PC-9 (cell line): ENCODE results near the gene SPP2.

ENCODE experiments used
- CTCF ChIP-seq: fragments of 200-600 bp; sonication (generic); conservative IDR thresholded peaks from 2 replicates; pipeline ENCODE4 v1.6.1; 2017; ENCODE audit warnings: mixed run types, antibody characterized with exemption, mild to moderate bottlenecking, moderate library complexity
- EZH2 ChIP-seq: fragments of 200-600 bp; sonication (generic); IDR thresholded peaks from 2 replicates; pipeline ENCODE4 v1.8.0; 2017; ENCODE audit warnings: antibody characterized with exemption, low read depth

DNA sequence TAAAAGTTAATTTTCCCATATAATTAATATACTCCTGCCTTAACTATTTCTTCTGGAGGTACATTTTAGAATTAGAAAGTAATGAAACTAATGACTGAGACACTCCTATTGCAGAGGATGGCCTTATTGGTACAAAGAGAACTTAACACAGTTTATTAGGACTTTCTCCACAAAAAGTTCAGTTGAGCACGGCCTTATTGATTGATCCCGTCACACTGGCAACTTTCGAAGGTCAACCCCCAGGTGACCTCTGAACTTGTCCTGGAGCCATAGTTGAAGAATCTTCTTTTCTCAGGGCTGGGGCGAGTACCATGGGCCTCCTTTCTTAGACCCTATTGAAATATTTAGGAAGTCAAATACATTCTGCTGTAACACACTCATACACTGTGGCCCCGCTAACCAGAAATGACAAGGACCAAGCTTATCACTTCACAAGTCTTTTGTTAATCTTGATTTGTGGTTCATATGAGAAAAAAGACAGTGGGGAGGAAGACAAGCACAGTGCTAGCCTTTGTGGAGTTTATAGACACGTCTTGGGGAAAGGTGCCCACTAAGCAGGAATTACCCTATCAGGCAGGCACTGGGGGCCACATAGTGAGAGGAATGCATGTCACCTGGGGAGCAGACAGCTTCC lies 11.2 kb downstream of the SPP2 start:
- TF ChIP-seq CTCF (no peak), EZH2 (no peak)
